HEK293 (cell line): ENCODE data around the gene GCNT2.

Experiments used
- ZNF266 ChIP-seq: fragments of 450-650 bp; formaldehyde crosslinking; IDR thresholded peaks from 2 replicates; pipeline ENCODE4 v1.5.1; 2016; ENCODE audit warnings: missing biosample characterization, missing genetic modification characterization, low read depth
- ZNF302 ChIP-seq: fragments of 450-650 bp; formaldehyde crosslinking; IDR thresholded peaks from 2 replicates; pipeline ENCODE4 v1.5.1; 2016; ENCODE audit warnings: missing biosample characterization, missing genetic modification characterization, low read depth
- ZNF585B ChIP-seq: fragments of 450-650 bp; formaldehyde crosslinking; IDR thresholded peaks from 2 replicates; pipeline ENCODE4 v1.5.1; 2016; ENCODE audit warnings: missing biosample characterization, missing genetic modification characterization
- TF ChIP-seq, protein P1 (sequence below): fragments of 450-650 bp; formaldehyde crosslinking; IDR thresholded peaks from 2 replicates; pipeline ENCODE4 v1.5.1; 2016; ENCODE audit warnings: missing biosample characterization, missing genetic modification characterization, low read depth
- TF ChIP-seq, protein P2 (sequence below): fragments of 450-650 bp; formaldehyde crosslinking; IDR thresholded peaks from 2 replicates; pipeline ENCODE4 v1.5.1; 2016; ENCODE audit warnings: missing biosample characterization, missing genetic modification characterization
- TF ChIP-seq, protein P3 (sequence below): fragments of 450-650 bp; IDR thresholded peaks from 2 replicates; pipeline ENCODE4 v1.5.1; 2018; ENCODE audit warnings: missing biosample characterization, missing genetic modification characterization

DNA sequence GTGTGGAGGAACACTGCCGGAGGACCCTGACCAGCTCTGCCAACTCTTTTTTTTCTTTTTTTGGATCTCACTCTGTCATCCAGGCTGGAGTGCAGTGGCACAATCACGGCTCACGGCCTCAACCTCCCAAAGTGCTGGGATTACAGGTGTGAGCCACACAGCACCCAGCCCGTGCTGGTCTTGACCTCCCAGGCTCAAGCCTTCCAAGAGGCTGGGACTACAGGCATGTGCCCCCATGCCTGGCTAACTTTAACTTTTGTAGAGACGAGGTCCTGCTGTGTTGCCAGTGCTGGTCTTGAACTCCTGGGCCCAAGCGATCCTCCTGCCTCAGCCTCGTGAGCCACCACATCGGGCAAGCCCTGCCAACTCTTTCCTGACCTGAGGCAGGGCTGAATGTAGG is 11.2 kb downstream of the GCNT2 start:
- TF ChIP-seq ZNF266 (tag by site-specific recombination) (no peak), ZNF585B (tag by site-specific recombination) (no peak), ZNF302 (tag by site-specific recombination) (no peak)
- TF ChIP-seq, protein P1, sequence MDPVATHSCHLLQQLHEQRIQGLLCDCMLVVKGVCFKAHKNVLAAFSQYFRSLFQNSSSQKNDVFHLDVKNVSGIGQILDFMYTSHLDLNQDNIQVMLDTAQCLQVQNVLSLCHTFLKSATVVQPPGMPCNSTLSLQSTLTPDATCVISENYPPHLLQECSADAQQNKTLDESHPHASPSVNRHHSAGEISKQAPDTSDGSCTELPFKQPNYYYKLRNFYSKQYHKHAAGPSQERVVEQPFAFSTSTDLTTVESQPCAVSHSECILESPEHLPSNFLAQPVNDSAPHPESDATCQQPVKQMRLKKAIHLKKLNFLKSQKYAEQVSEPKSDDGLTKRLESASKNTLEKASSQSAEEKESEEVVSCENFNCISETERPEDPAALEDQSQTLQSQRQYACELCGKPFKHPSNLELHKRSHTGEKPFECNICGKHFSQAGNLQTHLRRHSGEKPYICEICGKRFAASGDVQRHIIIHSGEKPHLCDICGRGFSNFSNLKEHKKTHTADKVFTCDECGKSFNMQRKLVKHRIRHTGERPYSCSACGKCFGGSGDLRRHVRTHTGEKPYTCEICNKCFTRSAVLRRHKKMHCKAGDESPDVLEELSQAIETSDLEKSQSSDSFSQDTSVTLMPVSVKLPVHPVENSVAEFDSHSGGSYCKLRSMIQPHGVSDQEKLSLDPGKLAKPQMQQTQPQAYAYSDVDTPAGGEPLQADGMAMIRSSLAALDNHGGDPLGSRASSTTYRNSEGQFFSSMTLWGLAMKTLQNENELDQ: no peak
- TF ChIP-seq, protein P2, sequence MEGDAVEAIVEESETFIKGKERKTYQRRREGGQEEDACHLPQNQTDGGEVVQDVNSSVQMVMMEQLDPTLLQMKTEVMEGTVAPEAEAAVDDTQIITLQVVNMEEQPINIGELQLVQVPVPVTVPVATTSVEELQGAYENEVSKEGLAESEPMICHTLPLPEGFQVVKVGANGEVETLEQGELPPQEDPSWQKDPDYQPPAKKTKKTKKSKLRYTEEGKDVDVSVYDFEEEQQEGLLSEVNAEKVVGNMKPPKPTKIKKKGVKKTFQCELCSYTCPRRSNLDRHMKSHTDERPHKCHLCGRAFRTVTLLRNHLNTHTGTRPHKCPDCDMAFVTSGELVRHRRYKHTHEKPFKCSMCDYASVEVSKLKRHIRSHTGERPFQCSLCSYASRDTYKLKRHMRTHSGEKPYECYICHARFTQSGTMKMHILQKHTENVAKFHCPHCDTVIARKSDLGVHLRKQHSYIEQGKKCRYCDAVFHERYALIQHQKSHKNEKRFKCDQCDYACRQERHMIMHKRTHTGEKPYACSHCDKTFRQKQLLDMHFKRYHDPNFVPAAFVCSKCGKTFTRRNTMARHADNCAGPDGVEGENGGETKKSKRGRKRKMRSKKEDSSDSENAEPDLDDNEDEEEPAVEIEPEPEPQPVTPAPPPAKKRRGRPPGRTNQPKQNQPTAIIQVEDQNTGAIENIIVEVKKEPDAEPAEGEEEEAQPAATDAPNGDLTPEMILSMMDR (tag by site-specific recombination): no peak
- TF ChIP-seq, protein P3, sequence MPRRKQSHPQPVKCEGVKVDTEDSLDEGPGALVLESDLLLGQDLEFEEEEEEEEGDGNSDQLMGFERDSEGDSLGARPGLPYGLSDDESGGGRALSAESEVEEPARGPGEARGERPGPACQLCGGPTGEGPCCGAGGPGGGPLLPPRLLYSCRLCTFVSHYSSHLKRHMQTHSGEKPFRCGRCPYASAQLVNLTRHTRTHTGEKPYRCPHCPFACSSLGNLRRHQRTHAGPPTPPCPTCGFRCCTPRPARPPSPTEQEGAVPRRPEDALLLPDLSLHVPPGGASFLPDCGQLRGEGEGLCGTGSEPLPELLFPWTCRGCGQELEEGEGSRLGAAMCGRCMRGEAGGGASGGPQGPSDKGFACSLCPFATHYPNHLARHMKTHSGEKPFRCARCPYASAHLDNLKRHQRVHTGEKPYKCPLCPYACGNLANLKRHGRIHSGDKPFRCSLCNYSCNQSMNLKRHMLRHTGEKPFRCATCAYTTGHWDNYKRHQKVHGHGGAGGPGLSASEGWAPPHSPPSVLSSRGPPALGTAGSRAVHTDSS (tag by site-specific recombination): no peak
